WTC11 (cell line): ENCODE results near the gene SSC5D. TPM values are rescaled to one million over a fixed set of nuclear protein-coding genes. Genes with fewer than 3 reads are reported as not detected.

Source experiments
- ATAC-seq: fragments of 200-7000 bp; cut with Tn5 transposase; 2 replicates; pipeline ENCODE4 v1.10.0; 2021; ENCODE audit warnings: mild to moderate bottlenecking, moderate library complexity
- CTCF ChIA-PET: fragments of 300-600 bp; sonication (Branson Sonifier 250); formaldehyde crosslinking; loops from one replicate; lab custom pipeline; 2021; ENCODE audit warnings: antibody characterized with exemption; lab: Charles Lee
- POLR2A ChIA-PET: fragments of 350-600 bp; sonication (Branson Sonifier 250); formaldehyde crosslinking; loops from one replicate; lab custom pipeline; 2021; ENCODE audit warnings: antibody characterized with exemption; lab: Charles Lee
- DNase-seq: peaks from one replicate; pipeline ENCODE4 v3.0.0; 2021; ENCODE audit warnings: low spot score
- H3K27ac Mint-ChIP-seq: 2 replicates; pipeline ENCODE4 v1.8.0; 2021; ENCODE audit warnings: mixed read lengths
- H3K27me3 Mint-ChIP-seq: 2 replicates; pipeline ENCODE4 v1.8.0; 2021; ENCODE audit warnings: low read depth, mild to moderate bottlenecking, moderate library complexity, mixed read lengths
- H3K36me3 Mint-ChIP-seq: 2 replicates; pipeline ENCODE4 v1.8.0; 2021; ENCODE audit warnings: mixed read lengths
- H3K4me1 Mint-ChIP-seq: 2 replicates; pipeline ENCODE4 v1.8.0; 2022; ENCODE audit warnings: mixed read lengths
- H3K4me3 Mint-ChIP-seq: 2 replicates; pipeline ENCODE4 v1.8.0; 2021; ENCODE audit warnings: mild to moderate bottlenecking, moderate library complexity, mixed read lengths
- H3K9me3 Mint-ChIP-seq: 2 replicates; pipeline ENCODE4 v1.8.0; 2021; ENCODE audit warnings: mixed read lengths
- CREB1 ChIP-seq: sonication (generic); formaldehyde crosslinking; IDR thresholded peaks from 2 replicates; pipeline ENCODE4 v1.8.0; 2023; ENCODE audit warnings: mild to moderate bottlenecking, missing genetic modification reagents
- ERG ChIP-seq: fragments of 250-450 bp; sonication (Bioruptor Pico); IDR thresholded peaks from 2 replicates; pipeline ENCODE4 v1.8.0; 2021; ENCODE audit warnings: mild to moderate bottlenecking
- FOXP4 ChIP-seq: sonication (generic); formaldehyde crosslinking; IDR thresholded peaks from 2 replicates; pipeline ENCODE4 v1.8.0; 2022; ENCODE audit warnings: mild to moderate bottlenecking, missing genetic modification reagents
- HMGA2 ChIP-seq: fragments of 250-450 bp; sonication (Bioruptor Pico); IDR thresholded peaks from 2 replicates; pipeline ENCODE4 v1.4.0; 2021; ENCODE audit warnings: mild to moderate bottlenecking, moderate library complexity
- KAT7 ChIP-seq: sonication (generic); formaldehyde crosslinking; IDR thresholded peaks from 2 replicates; pipeline ENCODE4 v1.8.1; 2023; ENCODE audit warnings: missing genetic modification reagents, mild to moderate bottlenecking, borderline replicate concordance
- NFATC4 ChIP-seq: fragments of 250-450 bp; sonication (Bioruptor Pico); IDR thresholded peaks from 2 replicates; pipeline ENCODE4 v1.9.0; 2021; ENCODE audit warnings: mild to moderate bottlenecking
- NR2C2 ChIP-seq: sonication (generic); formaldehyde crosslinking; IDR thresholded peaks from 2 replicates; pipeline ENCODE4 v1.8.0; 2022; ENCODE audit warnings: mild to moderate bottlenecking, missing genetic modification reagents
- PRRX2 ChIP-seq: fragments of 250-450 bp; sonication (Bioruptor Pico); IDR thresholded peaks from 2 replicates; pipeline ENCODE4 v1.8.0; 2021; ENCODE audit warnings: mild to moderate bottlenecking
- SMAD3 ChIP-seq: sonication (generic); formaldehyde crosslinking; IDR thresholded peaks from 2 replicates; pipeline ENCODE4 v1.8.0; 2022; ENCODE audit warnings: missing genetic modification reagents, mild to moderate bottlenecking, borderline replicate concordance
- SP1 ChIP-seq: sonication (generic); formaldehyde crosslinking; conservative IDR thresholded peaks from 2 replicates; pipeline ENCODE4 v1.8.1; 2022; ENCODE audit warnings: missing genetic modification reagents
- ZNF121 ChIP-seq: sonication (generic); formaldehyde crosslinking; IDR thresholded peaks from 2 replicates; pipeline ENCODE4 v1.8.0; 2023; ENCODE audit warnings: missing genetic modification reagents
- ZNF263 ChIP-seq: sonication (generic); formaldehyde crosslinking; IDR thresholded peaks from 2 replicates; pipeline ENCODE4 v1.8.1; 2022; ENCODE audit warnings: low read depth, mild to moderate bottlenecking, moderate library complexity, missing genetic modification reagents
- ZNF423 ChIP-seq: fragments of 250-450 bp; sonication (Bioruptor Pico); IDR thresholded peaks from 2 replicates; pipeline ENCODE4 v2.1.2; 2022; ENCODE audit warnings: mild to moderate bottlenecking, moderate library complexity
- ZNF512 ChIP-seq: sonication (generic); formaldehyde crosslinking; IDR thresholded peaks from 2 replicates; pipeline ENCODE4 v1.8.1; 2022; ENCODE audit warnings: missing genetic modification reagents, borderline replicate concordance
- ZSCAN18 ChIP-seq: fragments of 250-450 bp; sonication (Bioruptor Pico); IDR thresholded peaks from 2 replicates; pipeline ENCODE4 v2.1.2; 2022; ENCODE audit warnings: mild to moderate bottlenecking, moderate library complexity
- total RNA-seq: library from RNA; stranded (reverse); gene quantifications from 3 replicates; pipeline ENCODE4 v1.2.3, GENCODE V29; 2021
- TF ChIP-seq, protein P1 (sequence below): sonication (generic); formaldehyde crosslinking; IDR thresholded peaks from 2 replicates; pipeline ENCODE4 v1.8.1; 2023; ENCODE audit warnings: mild to moderate bottlenecking, missing genetic modification reagents
- TF ChIP-seq, protein P2 (sequence below): sonication (generic); formaldehyde crosslinking; IDR thresholded peaks from 2 replicates; pipeline ENCODE4 v1.8.0; 2022; ENCODE audit warnings: mild to moderate bottlenecking, missing genetic modification reagents
- TF ChIP-seq, protein P3 (sequence below): sonication (generic); formaldehyde crosslinking; IDR thresholded peaks from 2 replicates; pipeline ENCODE4 v1.8.0; 2022; ENCODE audit warnings: mild to moderate bottlenecking, missing genetic modification reagents
- TF ChIP-seq, protein P4 (sequence below): sonication (generic); formaldehyde crosslinking; IDR thresholded peaks from 2 replicates; pipeline ENCODE4 v1.8.1; 2022; ENCODE audit warnings: mild to moderate bottlenecking, missing genetic modification reagents, moderate library complexity, borderline replicate concordance

Gene SSC5D
- total RNA-seq, 1 experiment from 2014 or later: 2.9 TPM

DNA sequence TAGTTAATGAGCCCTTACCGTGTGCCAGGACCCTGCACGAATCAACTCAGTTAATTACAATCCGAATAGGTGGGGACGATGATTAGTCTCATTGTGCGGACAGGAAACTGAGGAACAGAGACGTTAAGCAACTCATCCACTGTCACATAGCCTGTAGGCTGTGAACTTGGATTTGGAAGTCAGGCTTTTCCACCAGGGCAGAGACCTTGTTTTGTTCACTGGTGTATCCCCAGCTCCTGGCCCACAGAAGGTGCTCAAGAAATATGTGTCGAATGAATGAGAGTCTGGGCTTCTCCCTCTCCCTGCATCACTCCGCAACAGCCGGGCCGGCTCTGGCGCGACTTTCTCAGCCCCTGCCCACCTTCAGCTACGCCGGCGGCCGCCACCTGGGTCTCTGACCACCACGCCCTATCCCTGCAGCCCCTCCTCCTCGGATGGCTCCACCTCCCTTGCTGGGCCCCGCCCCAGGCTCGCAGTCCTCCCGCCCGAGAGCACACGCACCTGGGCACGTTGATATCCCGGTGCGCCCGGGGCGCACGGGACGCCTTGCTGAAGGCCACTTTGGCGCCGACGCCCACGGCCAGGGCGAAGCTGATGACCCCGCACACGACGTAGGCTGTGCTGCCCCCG is 46.4 kb upstream of the SSC5D start:
- ChIA-PET POLR2A (no interaction called here), CTCF (interaction anchor here (0.7 to 1.4 kb wide), 7 partner anchors 20 to 281 kb away, joined by 3 read pairs; partner anchors contain the start of gene ISOC2)
- Mint-ChIP-seq H3K4me1 (peaks cover 23% of the 10 kb centered on the region), H3K36me3 (no peaks in the 10 kb centered on the region), H3K9me3 (no peaks in the 10 kb centered on the region), H3K4me3 (peak overlapping the region; percentile 62), H3K27ac (no peak overlapping the region; the same call in 1 of the 2 replicates), H3K27me3 (peaks cover 8% of the 10 kb centered on the region)
- ATAC-seq (peak; percentile 75), DNase-seq (peak; percentile 90)
- peak; percentile 11; the same call in 1 of the 2 replicates for TF ChIP-seq FOXP4 (CRISPR knock-in tag)
- TF ChIP-seq ERG (CRISPR knock-in tag): no peak
- TF ChIP-seq ZNF263 (CRISPR knock-in tag): peak; percentile 61; the same call in 1 of the 2 replicates
- no peak for TF ChIP-seq PRRX2 (CRISPR knock-in tag)
- 0 out of 2 replicates have a peak, but pooled peaks have one; percentile 18 for TF ChIP-seq SP1 (CRISPR knock-in tag)
- TF ChIP-seq NR2C2: no peak
- no peak for TF ChIP-seq ZNF121 (CRISPR knock-in tag)
- TF ChIP-seq HMGA2 (CRISPR knock-in tag): no peak
- TF ChIP-seq NFATC4: no peak
- TF ChIP-seq, protein P1, sequence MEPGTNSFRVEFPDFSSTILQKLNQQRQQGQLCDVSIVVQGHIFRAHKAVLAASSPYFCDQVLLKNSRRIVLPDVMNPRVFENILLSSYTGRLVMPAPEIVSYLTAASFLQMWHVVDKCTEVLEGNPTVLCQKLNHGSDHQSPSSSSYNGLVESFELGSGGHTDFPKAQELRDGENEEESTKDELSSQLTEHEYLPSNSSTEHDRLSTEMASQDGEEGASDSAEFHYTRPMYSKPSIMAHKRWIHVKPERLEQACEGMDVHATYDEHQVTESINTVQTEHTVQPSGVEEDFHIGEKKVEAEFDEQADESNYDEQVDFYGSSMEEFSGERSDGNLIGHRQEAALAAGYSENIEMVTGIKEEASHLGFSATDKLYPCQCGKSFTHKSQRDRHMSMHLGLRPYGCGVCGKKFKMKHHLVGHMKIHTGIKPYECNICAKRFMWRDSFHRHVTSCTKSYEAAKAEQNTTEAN (CRISPR knock-in tag): 0 out of 2 replicates have a peak, but pooled peaks have one; percentile 44
- TF ChIP-seq, protein P2, sequence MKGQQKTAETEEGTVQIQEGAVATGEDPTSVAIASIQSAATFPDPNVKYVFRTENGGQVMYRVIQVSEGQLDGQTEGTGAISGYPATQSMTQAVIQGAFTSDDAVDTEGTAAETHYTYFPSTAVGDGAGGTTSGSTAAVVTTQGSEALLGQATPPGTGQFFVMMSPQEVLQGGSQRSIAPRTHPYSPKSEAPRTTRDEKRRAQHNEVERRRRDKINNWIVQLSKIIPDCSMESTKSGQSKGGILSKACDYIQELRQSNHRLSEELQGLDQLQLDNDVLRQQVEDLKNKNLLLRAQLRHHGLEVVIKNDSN (CRISPR knock-in tag): no peak
- TF ChIP-seq, protein P3, sequence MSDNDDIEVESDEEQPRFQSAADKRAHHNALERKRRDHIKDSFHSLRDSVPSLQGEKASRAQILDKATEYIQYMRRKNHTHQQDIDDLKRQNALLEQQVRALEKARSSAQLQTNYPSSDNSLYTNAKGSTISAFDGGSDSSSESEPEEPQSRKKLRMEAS: peak; percentile 60
- TF ChIP-seq, protein P4, sequence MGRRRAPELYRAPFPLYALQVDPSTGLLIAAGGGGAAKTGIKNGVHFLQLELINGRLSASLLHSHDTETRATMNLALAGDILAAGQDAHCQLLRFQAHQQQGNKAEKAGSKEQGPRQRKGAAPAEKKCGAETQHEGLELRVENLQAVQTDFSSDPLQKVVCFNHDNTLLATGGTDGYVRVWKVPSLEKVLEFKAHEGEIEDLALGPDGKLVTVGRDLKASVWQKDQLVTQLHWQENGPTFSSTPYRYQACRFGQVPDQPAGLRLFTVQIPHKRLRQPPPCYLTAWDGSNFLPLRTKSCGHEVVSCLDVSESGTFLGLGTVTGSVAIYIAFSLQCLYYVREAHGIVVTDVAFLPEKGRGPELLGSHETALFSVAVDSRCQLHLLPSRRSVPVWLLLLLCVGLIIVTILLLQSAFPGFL (CRISPR knock-in tag): no peak
- TF ChIP-seq CREB1: no peak
- no peak for TF ChIP-seq ZSCAN18 (CRISPR knock-in tag)
- no peak for TF ChIP-seq ZNF512 (CRISPR knock-in tag)
- TF ChIP-seq KAT7 (CRISPR knock-in tag): no peak
- TF ChIP-seq SMAD3: no peak
- no peak for TF ChIP-seq ZNF423
